HG02973 (cell line): Measurements from ENCODE around the gene PTPN9.
"Not testable (repeated sequence)": the region's sequence is repeated elsewhere in the genome, so short reads cannot be mapped to it uniquely, and the experiment has no call there.

Experiments
- ATAC-seq: cut with Tn5 transposase; IDR thresholded peaks from one replicate; pipeline ENCODE4 v1.9.1; 2021; ENCODE audit warnings: moderate library complexity; ENCODE audit not compliant: unreplicated experiment

The PTPN9 gene

GRCh38 chr15:75532413-75533250, 46.5 kb downstream of the PTPN9 start:
- no peak for ATAC-seq

- ATAC-seq, result no peak
These were observed 48.1 kb downstream of the PTPN9 start for GRCh38 chr15:75531041-75531450.

- ATAC-seq, result no peak
These were observed 48.9 kb downstream of the PTPN9 start for GRCh38 chr15:75530169-75530568.

- ATAC-seq, result not testable (repeated sequence)
These were observed 53.4 kb downstream of the PTPN9 start for GRCh38 chr15:75525756-75526155.

- ATAC-seq, result no peak
These were observed 56.1 kb downstream of the PTPN9 start for GRCh38 chr15:75523011-75523410.

GRCh38 chr15:75517233-75517632, 61.9 kb downstream of the PTPN9 start:
- no peak for ATAC-seq

- ATAC-seq, result no peak
These were observed 70.1 kb downstream of the PTPN9 start for GRCh38 chr15:75508840-75509532.

- ATAC-seq, result no peak
These were observed 76.8 kb downstream of the PTPN9 start for GRCh38 chr15:75502360-75502759.

- no peak for ATAC-seq
These were observed 85.4 kb downstream of the PTPN9 start for GRCh38 chr15:75493732-75494131.

GRCh38 chr15:75483961-75484360, 95.2 kb downstream of the PTPN9 start:
- no peak for ATAC-seq

- ATAC-seq, result not testable (repeated sequence)
These were observed 95.6 kb downstream of the PTPN9 start for GRCh38 chr15:75483556-75483955.

- no peak for ATAC-seq
These were observed 96.0 kb downstream of the PTPN9 start for GRCh38 chr15:75483106-75483505.

- ATAC-seq, result not testable (repeated sequence)
These were observed 98.7 kb downstream of the PTPN9 start for GRCh38 chr15:75480463-75480862.

GRCh38 chr15:75479670-75480069, 99.4 kb downstream of the PTPN9 start:
- no peak for ATAC-seq

- ATAC-seq, result not testable (repeated sequence)
These were observed 102.0 kb downstream of the PTPN9 start for GRCh38 chr15:75477094-75477493.

- ATAC-seq, result no peak
These were observed 110.1 kb downstream of the PTPN9 start for GRCh38 chr15:75468913-75469598.

GRCh38 chr15:75460646-75461045, 118.5 kb downstream of the PTPN9 start:
- no peak for ATAC-seq

- ATAC-seq, result no peak
These were observed 119.5 kb downstream of the PTPN9 start for GRCh38 chr15:75459581-75459980.

- ATAC-seq, result no peak
These were observed 122.4 kb downstream of the PTPN9 start for GRCh38 chr15:75456710-75457109.

GRCh38 chr15:75455982-75456531, 123.1 kb downstream of the PTPN9 start:
- no peak for ATAC-seq

GRCh38 chr15:75455424-75455981, 123.6 kb downstream of the PTPN9 start:
- ATAC-seq, result no peak
